A549 (cell line): ENCODE results near the gene MYB.

ENCODE experiments used
- BHLHE40 ChIP-seq: IDR thresholded peaks from 2 replicates; pipeline ENCODE4 v1.6.1; 2012; ENCODE audit warnings: low read depth, low read length, inconsistent platforms
- CEBPB ChIP-seq, 2 experiments: fragments of >200 bp in 1 of 2; sonication (Bioruptor Twin) in 1 of 2; formaldehyde crosslinking in 1 of 2; IDR thresholded peaks; 2 replicates each; pipeline ENCODE4 v1.6.1; 2012 to 2016
- CTCF ChIP-seq: fragments of >200 bp; sonication (Bioruptor Twin); formaldehyde crosslinking; IDR thresholded peaks from 3 replicates; pipeline ENCODE4 v1.5.1; 2016
- HEYL ChIP-seq: fragments of 250-450 bp; sonication (Bioruptor Pico); IDR thresholded peaks from 2 replicates; pipeline ENCODE4 v1.8.0; 2021; ENCODE audit warnings: mild to moderate bottlenecking, moderate library complexity
- HMGXB4 ChIP-seq: fragments of 250-450 bp; sonication (Bioruptor Pico); IDR thresholded peaks from 2 replicates; pipeline ENCODE4 v1.5.0; 2021; ENCODE audit warnings: mild to moderate bottlenecking, moderate library complexity, borderline replicate concordance
- JUN ChIP-seq, 2 experiments: fragments of >200 bp; sonication (Bioruptor Twin); formaldehyde crosslinking; IDR thresholded peaks; 2 replicates in 1 of 2; 3 replicates in 1 of 2; pipeline ENCODE4 v1.6.1; 2016 to 2017
- MYC ChIP-seq: IDR thresholded peaks from 2 replicates; pipeline ENCODE4 v1.6.1; 2012; ENCODE audit warnings: mild to moderate bottlenecking, inconsistent platforms, low read length, improper control_type of control experiment, borderline replicate concordance
- POLR2A ChIP-seq: IDR thresholded peaks from 2 replicates; pipeline ENCODE4 v1.6.1; 2012; ENCODE audit warnings: mild to moderate bottlenecking, low read length
- RAD21 ChIP-seq, 2 experiments: fragments of >200 bp in 1 of 2; sonication (Bioruptor Twin) in 1 of 2; formaldehyde crosslinking in 1 of 2; IDR thresholded peaks in 1 of 2; conservative IDR thresholded peaks in 1 of 2; 2 replicates in 1 of 2; 3 replicates in 1 of 2; pipeline ENCODE4 v1.6.1; 2012 to 2018; ENCODE audit warnings: inconsistent platforms in 1 of 2
- RFX5 ChIP-seq: fragments of 450-650 bp; IDR thresholded peaks from 2 replicates; pipeline ENCODE4 v1.7.1; 2014; ENCODE audit warnings: antibody characterized with exemption, mild to moderate bottlenecking, moderate library complexity

- TF ChIP-seq JUN (IDR thresholded peaks at IDR 0.05): no peak
- no peak for TF ChIP-seq HEYL (CRISPR knock-in tag)
- no peak for TF ChIP-seq CTCF
- no peak for TF ChIP-seq POLR2A
- TF ChIP-seq BHLHE40: no peak
- TF ChIP-seq CEBPB (IDR thresholded peaks at IDR 0.05): no peak
- TF ChIP-seq MYC: no peak
- TF ChIP-seq HMGXB4 (CRISPR knock-in tag): no peak
- no peak for TF ChIP-seq RAD21 (conservative IDR thresholded peaks at IDR 0.05 in 1 of 2, IDR thresholded peaks at IDR 0.05 in 1 of 2)
- no peak for TF ChIP-seq RFX5
Observed at GRCh38 chr6:135235716-135236115, 54.6 kb downstream of the MYB start.
